Glomerular endothelial cell (primary cell): ENCODE results near the gene NCKAP5. TPM values are rescaled to one million over a fixed set of nuclear protein-coding genes. Genes with fewer than 3 reads are reported as not detected.

ENCODE experiments used
- DNase-seq: peaks from one replicate; pipeline ENCODE4 v3.0.0-alpha.2; 2011; ENCODE audit warnings: low read depth, low spot score; ENCODE audit errors: extremely low read depth
- total RNA-seq: library from RNA; depleted of rRNA; stranded (reverse); fragments of >200 nt; gene quantifications from 2 replicates; pipeline ENCODE4 v1.2.3, GENCODE V29; 2015

Gene NCKAP5
- total RNA-seq, 1 donor from 2014 or later: 6.8 TPM

- no peak for DNase-seq
Measured at GRCh38 chr2:133124446-133124845, 443.8 kb downstream of the NCKAP5 start.

DNA sequence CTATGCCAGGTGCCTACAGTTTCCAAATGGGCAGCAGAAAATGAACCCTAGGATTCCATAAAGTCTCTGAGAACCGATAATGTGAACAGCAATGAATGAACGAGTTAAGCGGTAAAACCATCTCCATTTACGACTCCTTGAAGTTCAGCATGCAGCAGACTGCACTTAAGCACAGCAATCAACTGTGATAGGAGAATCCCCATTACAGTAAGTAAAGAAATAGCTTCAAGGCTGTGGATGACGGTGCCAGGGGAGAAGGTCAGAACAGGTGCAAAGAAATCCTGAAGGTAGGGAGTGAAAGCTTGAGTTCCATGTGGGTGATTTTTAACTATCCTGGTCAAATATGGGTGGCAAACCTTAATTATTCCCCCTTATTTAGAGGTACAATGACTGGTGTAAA is 444.4 kb downstream of the NCKAP5 start:
- no peak for DNase-seq

DNA sequence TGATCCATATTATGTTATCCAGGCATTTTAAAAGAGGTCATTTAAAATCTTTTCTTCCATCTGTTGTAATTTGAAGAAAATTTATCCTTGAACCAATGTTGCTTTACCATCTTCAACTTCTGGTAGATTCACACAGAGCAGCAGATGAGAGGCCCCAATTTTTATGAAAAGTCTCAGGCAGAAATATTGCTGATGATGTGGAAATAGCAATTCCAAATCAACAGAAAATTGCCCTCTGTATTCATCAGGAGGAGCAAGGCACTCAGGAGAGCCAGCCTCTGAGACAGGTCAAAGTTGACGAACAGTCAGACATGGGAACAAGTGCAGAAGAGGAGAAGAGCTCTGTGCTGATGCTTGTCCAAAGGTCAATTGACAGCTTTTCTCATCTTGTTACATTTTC is 444.9 kb downstream of the NCKAP5 start:
- DNase-seq: no peak

- no peak for DNase-seq
Measured at GRCh38 chr2:133122529-133122928, 445.7 kb downstream of the NCKAP5 start.

GRCh38 chr2:133120310-133120709 is 448.0 kb downstream of the NCKAP5 start:
- no peak for DNase-seq

- DNase-seq: no peak
Measured at GRCh38 chr2:133110201-133110600, 458.1 kb downstream of the NCKAP5 start.

GRCh38 chr2:133109772-133110171 is 458.5 kb downstream of the NCKAP5 start:
- no peak for DNase-seq

GRCh38 chr2:133107058-133107815 is 461.0 kb downstream of the NCKAP5 start:
- no peak for DNase-seq

- no peak for DNase-seq
Measured at GRCh38 chr2:133104871-133105270, 463.4 kb downstream of the NCKAP5 start.

DNA sequence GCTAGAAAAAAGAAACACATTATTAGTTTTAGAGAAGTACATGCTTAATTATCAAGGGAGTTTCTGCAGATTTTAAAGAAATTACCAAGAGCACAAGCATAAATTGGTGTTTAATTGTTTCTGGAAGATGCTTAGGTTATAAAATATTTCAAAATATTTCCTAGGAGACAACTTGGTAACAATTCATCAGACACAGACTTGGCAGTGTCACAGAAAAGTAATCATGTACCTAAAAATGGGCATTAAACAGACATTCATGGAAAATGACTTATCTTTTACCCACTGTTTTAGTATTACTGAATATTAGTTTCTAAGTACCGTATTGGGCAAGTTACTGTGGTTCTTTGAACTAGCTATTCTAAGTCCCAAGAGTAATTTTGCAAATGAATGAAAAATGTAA is 469.5 kb downstream of the NCKAP5 start:
- no peak for DNase-seq

DNA sequence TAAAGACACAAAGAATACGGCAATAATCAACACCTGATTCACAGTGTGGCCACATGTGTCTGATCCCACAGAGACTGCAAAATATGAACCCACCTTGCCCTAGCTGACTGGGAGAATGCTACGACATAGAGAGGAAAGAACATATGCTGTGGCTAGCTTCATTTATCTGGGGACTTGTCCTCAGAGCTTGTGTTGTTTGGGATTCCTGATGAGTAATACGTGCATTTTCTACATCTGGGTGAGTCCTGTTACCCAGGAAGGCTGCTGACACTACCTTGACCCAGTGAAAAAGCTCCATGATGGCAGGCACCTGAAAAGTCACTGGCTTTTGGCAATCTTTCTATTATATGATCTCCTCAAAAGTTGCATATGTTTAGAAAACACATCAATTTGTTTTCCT is 470.6 kb downstream of the NCKAP5 start:
- no peak for DNase-seq

DNA sequence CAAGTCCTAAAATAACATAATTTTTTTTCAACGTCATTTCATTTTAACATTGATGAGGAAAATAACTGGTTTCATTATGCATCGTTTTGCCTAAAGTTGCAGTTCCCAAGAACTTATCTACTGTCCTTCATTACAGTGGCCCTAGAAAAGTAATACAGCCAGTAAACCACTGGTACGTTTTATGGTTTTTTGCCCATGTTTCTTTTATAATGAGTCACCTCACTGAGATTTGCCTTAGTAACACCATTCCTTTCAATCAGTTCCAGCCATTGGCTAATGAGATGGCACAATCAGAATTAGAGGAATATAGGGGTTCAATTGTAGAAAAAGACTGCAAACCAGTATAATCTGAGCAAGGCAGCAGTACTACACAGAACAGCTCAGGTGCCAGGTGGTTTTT is 475.7 kb downstream of the NCKAP5 start:
- no peak for DNase-seq

GRCh38 chr2:133090358-133090757 is 477.9 kb downstream of the NCKAP5 start:
- DNase-seq: no peak

- no peak for DNase-seq
Measured at GRCh38 chr2:133086176-133086575, 482.1 kb downstream of the NCKAP5 start.

DNA sequence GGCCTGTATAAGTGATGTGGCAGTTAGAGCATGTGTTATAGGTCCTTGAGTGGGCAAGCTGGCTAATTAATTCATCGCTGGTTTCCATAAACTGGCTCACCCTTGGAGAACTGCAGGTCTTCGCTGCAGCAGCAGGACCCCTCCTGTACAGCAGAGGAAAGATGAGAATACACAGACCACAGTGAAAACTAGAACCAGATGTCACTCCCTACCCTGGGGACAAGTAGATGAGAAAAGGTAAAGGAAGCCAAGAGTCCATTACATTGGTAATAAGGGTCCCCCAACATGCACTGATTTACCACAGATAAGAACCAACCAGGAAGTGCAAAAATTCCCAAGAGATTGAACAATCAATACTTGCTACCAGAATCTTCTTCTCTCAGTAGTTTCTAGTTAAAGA is 482.6 kb downstream of the NCKAP5 start:
- DNase-seq: no peak

DNA sequence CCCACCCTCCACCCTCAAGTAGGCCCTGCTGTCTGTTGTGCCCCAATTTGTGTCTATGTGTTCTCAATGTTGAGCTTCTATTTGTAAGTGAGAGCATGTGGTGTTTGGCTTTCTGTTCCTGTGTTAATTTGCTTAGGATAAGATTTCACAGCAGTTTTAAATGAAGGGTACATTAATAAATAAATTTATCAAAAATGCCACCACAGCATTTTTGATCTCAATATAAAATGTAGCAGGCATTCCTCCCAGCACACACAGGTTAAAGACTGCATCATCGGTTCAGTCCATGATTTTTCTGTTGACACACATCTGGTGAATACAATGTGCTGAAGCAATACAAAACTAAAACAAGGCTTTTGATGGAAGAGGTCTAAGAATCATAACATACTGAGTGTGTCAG is 486.2 kb downstream of the NCKAP5 start:
- no peak for DNase-seq

DNA sequence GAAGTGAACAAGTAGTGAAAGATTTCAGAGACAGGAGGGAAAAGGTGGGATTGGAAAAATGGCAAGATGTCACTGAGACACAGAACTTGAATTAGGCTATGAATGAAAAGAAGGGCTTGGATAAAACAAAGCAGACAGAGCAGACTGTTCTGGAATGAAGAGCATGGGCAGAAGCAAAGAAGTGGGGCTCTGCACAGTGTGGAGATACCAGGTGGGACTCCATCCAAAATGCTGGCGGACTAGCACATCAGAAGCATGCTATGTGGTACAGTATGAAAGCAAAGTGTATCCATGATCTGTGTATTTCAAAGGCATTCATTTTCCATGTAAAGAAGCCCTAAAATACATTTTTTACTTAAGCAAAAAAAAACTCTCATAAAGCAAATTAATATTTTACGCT is 487.4 kb downstream of the NCKAP5 start:
- no peak for DNase-seq

DNA sequence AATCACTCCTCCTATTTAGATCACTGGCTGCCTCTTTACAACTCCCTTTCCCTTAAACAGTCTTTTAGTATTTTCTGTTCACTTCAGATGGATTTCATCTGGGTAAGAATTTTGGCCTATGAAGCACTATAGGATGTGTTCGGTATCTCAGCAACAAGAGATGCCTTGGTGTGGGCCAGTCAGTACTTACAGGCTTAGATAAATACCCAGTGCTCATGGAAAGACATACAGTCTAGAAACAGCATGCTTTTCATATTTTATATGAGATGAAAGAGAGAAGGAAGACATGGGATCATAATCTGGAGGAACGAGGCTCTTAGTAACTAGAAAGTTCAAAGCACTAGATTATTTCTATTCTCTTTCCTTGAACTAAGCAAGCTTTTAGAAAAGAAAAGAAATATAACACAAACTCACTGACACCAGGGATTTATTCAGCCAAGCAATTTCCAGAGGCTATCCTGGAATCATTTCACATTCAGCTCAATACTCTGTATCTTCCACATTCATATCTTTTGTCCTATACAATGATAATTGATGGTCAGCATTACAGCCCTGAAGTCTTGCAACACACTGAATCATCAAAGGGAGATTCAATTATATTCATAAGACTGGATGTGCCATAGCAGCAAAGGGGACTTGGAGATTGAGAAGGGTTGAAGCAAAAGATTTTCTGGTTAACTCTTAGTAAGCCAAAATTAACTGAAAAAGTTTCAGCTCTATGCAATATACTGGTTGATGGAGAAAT is 489.4 kb downstream of the NCKAP5 start:
- no peak for DNase-seq

- DNase-seq: no peak
Measured at GRCh38 chr2:133077269-133077822, 490.9 kb downstream of the NCKAP5 start.

DNA sequence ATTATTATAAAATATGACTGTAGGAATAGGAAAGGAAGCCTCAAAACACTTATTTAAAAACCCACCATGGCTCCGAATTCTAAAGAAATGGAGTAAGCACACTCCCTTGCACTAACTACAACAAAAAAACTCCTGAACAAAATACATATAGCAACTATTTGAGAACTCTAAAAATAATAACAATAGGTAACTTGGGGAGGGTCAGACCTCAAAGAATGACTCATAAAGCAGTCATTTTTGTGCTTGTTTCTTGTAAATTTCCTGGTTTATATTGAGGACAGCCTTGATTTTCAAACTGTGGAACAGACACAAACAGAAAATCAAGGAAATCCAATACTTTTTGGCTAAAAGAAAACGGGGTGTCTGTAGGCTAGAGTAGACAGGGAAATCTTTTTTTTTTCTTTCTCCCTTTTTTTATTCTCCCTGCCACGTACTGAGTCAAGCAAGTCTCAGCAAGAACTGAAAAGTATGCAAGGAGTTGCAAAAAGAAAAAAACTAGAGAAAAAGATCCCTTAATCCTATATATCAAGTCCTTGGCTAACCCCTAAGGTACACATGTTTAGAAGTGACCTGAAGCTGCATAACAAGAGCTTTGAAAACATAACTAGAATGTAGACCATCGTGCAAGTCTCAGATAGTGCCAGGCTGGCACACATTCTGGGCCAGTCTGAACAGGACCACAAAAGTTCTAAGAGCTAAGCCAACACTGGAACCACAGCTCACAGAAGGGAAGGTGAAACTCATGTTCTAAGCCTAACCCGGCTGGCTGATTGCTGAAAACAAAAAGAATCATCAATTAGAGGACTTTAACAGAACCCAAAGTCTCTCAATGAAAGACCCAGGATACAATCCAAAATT is 495.2 kb downstream of the NCKAP5 start:
- no peak for DNase-seq

- no peak for DNase-seq
Measured at GRCh38 chr2:133063775-133064174, 504.5 kb downstream of the NCKAP5 start.
